K562 (cell line): ENCODE measurements around the gene CRADD. TPM values are rescaled to one million over a fixed set of nuclear protein-coding genes. Genes with fewer than 3 reads are reported as not detected.

Experiments
- ETV6 ChIP-seq, 3 experiments: fragments of 150-350 bp in 1 of 3; sonication (generic) in 1 of 3; formaldehyde crosslinking in 1 of 3; IDR thresholded peaks; 2 replicates each; pipeline versions ENCODE4 v1.6.1 to v1.8.0; 2014 to 2022; ENCODE audit warnings: borderline replicate concordance in 2 of 3, low read depth in 2 of 3, antibody characterized with exemption in 1 of 3, low read length in 1 of 3, mild to moderate bottlenecking in 1 of 3, missing genetic modification reagents in 1 of 3
- HMGN3 ChIP-seq: IDR thresholded peaks from 2 replicates; pipeline ENCODE4 v1.6.1; 2011; ENCODE audit warnings: borderline replicate concordance, low read depth, mild to moderate bottlenecking, mixed read lengths, low read length; ENCODE audit not compliant: insufficient read length; ENCODE audit errors: extremely low read depth
- ID3 ChIP-seq, 2 experiments: fragments of 250-450 bp in 1 of 2; fragments of 450-650 bp in 1 of 2; sonication (Bioruptor Pico) in 1 of 2; IDR thresholded peaks; 2 replicates each; pipeline versions ENCODE4 v1.6.1 to v1.8.0; 2016 to 2021; ENCODE audit warnings: mild to moderate bottlenecking in 2 of 2, moderate library complexity in 2 of 2, missing compliant biosample characterization in 1 of 2, missing genetic modification characterization in 1 of 2
- KLF10 ChIP-seq: fragments of 250-450 bp; sonication (Bioruptor Pico); IDR thresholded peaks from 2 replicates; pipeline ENCODE4 v1.6.1; 2021; ENCODE audit warnings: matching md5 sums
- MEF2A ChIP-seq: IDR thresholded peaks from 2 replicates; pipeline ENCODE4 v1.6.1; 2011; ENCODE audit warnings: low read depth, mild to moderate bottlenecking, low read length, moderate library complexity; ENCODE audit not compliant: control insufficient read depth
- MTA2 ChIP-seq: fragments of 450-650 bp; IDR thresholded peaks from 2 replicates; pipeline ENCODE4 v1.6.1; 2016; ENCODE audit warnings: low read depth
- NCOA6 ChIP-seq: fragments of 450-650 bp; IDR thresholded peaks from 2 replicates; pipeline ENCODE4 v1.6.1; 2017; ENCODE audit warnings: mild to moderate bottlenecking
- PRDM10 ChIP-seq: fragments of 450-650 bp; IDR thresholded peaks from 2 replicates; pipeline ENCODE4 v1.6.1; 2018; ENCODE audit not compliant: partially characterized antibody
- SMARCE1 ChIP-seq: fragments of 450-650 bp; IDR thresholded peaks from 2 replicates; pipeline ENCODE4 v1.7.1; 2016; ENCODE audit warnings: mild to moderate bottlenecking
- TAL1 ChIP-seq: fragments of 450-650 bp; IDR thresholded peaks from 2 replicates; pipeline ENCODE4 v1.6.1; 2016; ENCODE audit warnings: mild to moderate bottlenecking
- XRCC3 ChIP-seq: fragments of 450-650 bp; IDR thresholded peaks from 2 replicates; pipeline ENCODE4 v1.6.1; 2017; ENCODE audit warnings: mild to moderate bottlenecking, moderate library complexity
- ZBTB5 ChIP-seq: fragments of 450-650 bp; IDR thresholded peaks from 2 replicates; pipeline ENCODE4 v1.6.1; 2017; ENCODE audit warnings: antibody characterized with exemption
- ZNF561 ChIP-seq: fragments of 450-650 bp; formaldehyde crosslinking; conservative IDR thresholded peaks from 2 replicates; pipeline ENCODE4 v1.4.0; 2020; ENCODE audit warnings: mild to moderate bottlenecking, moderate library complexity
- polyA plus RNA-seq, 8 experiments: library from polyadenylated mRNA; depleted of rRNA in 4 of 8; stranded (reverse) in 5 of 8; unstranded in 3 of 8; fragments of >200 nt; fragmentation: Nextera tagmentation in 2 of 8; fragmentation: Illumina TruSeq in 1 of 8; extraction: Ambion mirVana in 2 of 8; extraction: Trizol in 1 of 8; gene quantifications; 2 replicates each; pipeline versions ENCODE4 v1.2.1 to v1.2.3, GENCODE V29; 2011 to 2014; ENCODE audit warnings: inconsistent platforms in 1 of 8, missing spikeins in 1 of 8
- total RNA-seq, 7 experiments: library from RNA; depleted of rRNA in 6 of 7; stranded (reverse); fragments of >200 nt in 6 of 7; fragmentation: Illumina TruSeq in 2 of 7; extraction: Trizol in 2 of 7; gene quantifications; 2 replicates each; pipeline versions ENCODE4 v1.2.1 to v1.2.3, GENCODE V29; 2011 to 2021; ENCODE audit warnings: low replicate concordance in 1 of 7

CRADD gene
- total and polyA plus RNA-seq, 9 of the 15 experiments (the other 6 are each of a cell fraction or from before 2014, with no cell fraction given), result 20.5 to 41.1 (median 25.9) TPM

- TF ChIP-seq HMGN3 (no peak), MTA2 (peak; percentile 86), NCOA6 (no peak), KLF10 (CRISPR knock-in tag) (no peak), PRDM10 (no peak), SMARCE1 (peak; percentile 98), XRCC3 (no peak), MEF2A (no peak), TAL1 (peak; percentile 91), ETV6 (IDR thresholded peaks at IDR 0.05; ENCODE audit: borderline replicate concordance in 1 of 2, low read depth in 2 of 2, low read length in 1 of 2) (peak in 1 of 2 experiments; percentile 38; a peak in 1 of 4 replicates), ETV6 (CRISPR knock-in tag; IDR thresholded peaks at IDR 0.05; ENCODE audit: borderline replicate concordance) (no peak), ID3 (CRISPR knock-in tag; IDR thresholded peaks at IDR 0.05) (no peak), ID3 (tag; IDR thresholded peaks at IDR 0.05) (peak; percentile 71; the same call in 1 of the 2 replicates), ZNF561 (CRISPR knock-in tag) (0 out of 2 replicates have a peak, but pooled peaks have one; percentile 57), ZBTB5 (no peak)
These were observed 245.4 kb downstream of the CRADD start (continued) for GRCh38 chr12:93922583-93923006.
